ENCODE results near the gene TULP4.

GRCh38 chr6:158460602-158461169 is 148.4 kb downstream of the TULP4 start:
- TF ChIP-seq SOX15 (CRISPR knock-in tag; IDR thresholded peaks at IDR 0.05) (no peak), CTCF (IDR thresholded peaks at IDR 0.05) (no peak), NR1H2 (CRISPR knock-in tag; IDR thresholded peaks at IDR 0.05) (no peak), ZNF396 (CRISPR knock-in tag; IDR thresholded peaks at IDR 0.05; ENCODE audit: borderline replicate concordance) (no peak), NR3C1 (CRISPR knock-in tag; conservative IDR thresholded peaks at IDR 0.05; ENCODE audit: low read depth) (no peak), MAX (CRISPR knock-in tag; IDR thresholded peaks at IDR 0.05) (no peak), JAZF1 (CRISPR knock-in tag; IDR thresholded peaks at IDR 0.05) (no peak), ESRRA (CRISPR knock-in tag; IDR thresholded peaks at IDR 0.05; ENCODE audit: borderline replicate concordance) (no peak), IRF2 (CRISPR knock-in tag; IDR thresholded peaks at IDR 0.05; ENCODE audit: borderline replicate concordance, low read depth) (no peak), ZBTB21 (CRISPR knock-in tag; IDR thresholded peaks at IDR 0.05; ENCODE audit: borderline replicate concordance) (no peak), E2F1 (CRISPR knock-in tag; IDR thresholded peaks at IDR 0.05) (no peak), EMX1 (CRISPR knock-in tag; IDR thresholded peaks at IDR 0.05) (no peak)
- TF ChIP-seq, protein P1, sequence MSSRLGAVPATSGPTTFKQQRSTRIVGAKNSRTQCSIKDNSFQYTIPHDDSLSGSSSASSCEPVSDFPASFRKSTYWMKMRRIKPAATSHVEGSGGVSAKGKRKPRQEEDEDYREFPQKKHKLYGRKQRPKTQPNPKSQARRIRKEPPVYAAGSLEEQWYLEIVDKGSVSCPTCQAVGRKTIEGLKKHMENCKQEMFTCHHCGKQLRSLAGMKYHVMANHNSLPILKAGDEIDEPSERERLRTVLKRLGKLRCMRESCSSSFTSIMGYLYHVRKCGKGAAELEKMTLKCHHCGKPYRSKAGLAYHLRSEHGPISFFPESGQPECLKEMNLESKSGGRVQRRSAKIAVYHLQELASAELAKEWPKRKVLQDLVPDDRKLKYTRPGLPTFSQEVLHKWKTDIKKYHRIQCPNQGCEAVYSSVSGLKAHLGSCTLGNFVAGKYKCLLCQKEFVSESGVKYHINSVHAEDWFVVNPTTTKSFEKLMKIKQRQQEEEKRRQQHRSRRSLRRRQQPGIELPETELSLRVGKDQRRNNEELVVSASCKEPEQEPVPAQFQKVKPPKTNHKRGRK (CRISPR knock-in tag; IDR thresholded peaks at IDR 0.05; ENCODE audit: borderline replicate concordance) = no peak
- TF ChIP-seq, protein P2, sequence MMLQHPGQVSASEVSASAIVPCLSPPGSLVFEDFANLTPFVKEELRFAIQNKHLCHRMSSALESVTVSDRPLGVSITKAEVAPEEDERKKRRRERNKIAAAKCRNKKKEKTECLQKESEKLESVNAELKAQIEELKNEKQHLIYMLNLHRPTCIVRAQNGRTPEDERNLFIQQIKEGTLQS (CRISPR knock-in tag; conservative IDR thresholded peaks at IDR 0.05) = no peak
